Lower leg skin (tissue), 4 donors: Measurements from ENCODE around the gene CASP4. TPM values are rescaled to one million over a fixed set of nuclear protein-coding genes. Genes with fewer than 3 reads are reported as not detected.

Source experiments
- DNase-seq, 2 donors: peaks; one replicate each; pipeline ENCODE4 v3.0.0-alpha.2; 2019; ENCODE audit warnings: low spot score in 2 of 2
- H3K4me3 ChIP-seq: fragments of 200-600 bp; sonication (generic); 2 replicates; pipeline ENCODE4 v1.5.1; 2017; ENCODE audit warnings: mild to moderate bottlenecking, low read depth; ENCODE audit not compliant: poor library complexity, severe bottlenecking
- POLR2A ChIP-seq, 2 donors: fragments of 450-650 bp; IDR thresholded peaks; one replicate each; pipeline ENCODE4 v1.6.1; 2016 to 2017; ENCODE audit warnings: antibody characterized with exemption in 2 of 2, mild to moderate bottlenecking in 1 of 2, moderate library complexity in 1 of 2
- WGBS, 2 donors: methylation state at CpG; one replicate each; pipeline ENCODE4 v1.1.5; 2018; 5-methylcytosine and 5-hydroxymethylcytosine counted together
- intact Hi-C: fragments of 100-400 bp; cut with DNase I; formaldehyde crosslinking; loops from one replicate; pipeline ENCODE4 v1.15.0; 2023; ENCODE audit warnings: low total_unique reads
- total RNA-seq, 4 donors: library from RNA; depleted of rRNA; stranded (reverse); fragments of >200 nt; gene quantifications; one replicate each; pipeline ENCODE4 v1.1.0, GENCODE V29; 2016
- TF ChIP-seq, protein P1 (sequence below), 3 donors: fragments of 450-650 bp; IDR thresholded peaks; one replicate each; pipeline ENCODE4 v1.5.1; 2016; ENCODE audit warnings: antibody characterized with exemption in 3 of 3, mild to moderate bottlenecking in 3 of 3, moderate library complexity in 2 of 3

Gene CASP4
- 100 to 1,000 TPM in 3 of 4 donors, 10 to 100 TPM in 1; 86.3 to 124 (median 110) TPM for total RNA-seq

DNA sequence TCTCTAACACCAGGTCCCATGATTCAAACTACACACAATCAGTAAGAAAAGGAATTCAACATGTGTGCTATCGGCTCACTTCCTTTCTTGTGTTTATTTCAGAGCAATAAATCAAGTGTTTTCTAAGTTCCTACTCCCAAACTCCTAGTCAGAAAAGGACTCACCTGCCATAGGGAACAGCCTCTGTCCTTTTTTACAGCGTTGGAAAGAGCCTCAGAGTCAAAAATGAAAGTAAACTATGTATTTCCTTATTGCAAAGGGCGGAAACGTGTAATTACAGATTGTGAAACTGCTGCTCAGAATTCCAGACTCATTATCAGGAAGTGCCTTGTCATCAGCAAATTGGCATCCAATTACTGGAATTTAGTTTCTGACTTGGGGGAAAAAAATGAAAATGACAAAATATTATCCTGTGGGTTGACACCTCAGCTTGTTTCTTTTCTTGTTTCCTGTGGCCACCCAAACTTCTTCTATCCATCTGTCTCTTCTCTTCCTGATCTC, at the start of gene CASP4:
CASP4 (minus strand) TSS at position 220 of the 501 bp plus-strand sequence; CDS start at position 171, 49 bp downstream.
- WGBS, 2 donors, result 1 to 2% methylated on average over 4 of the region's 4 CpGs
- TF ChIP-seq POLR2A (IDR thresholded peaks at IDR 0.05), result no peak
- TF ChIP-seq, protein P1, sequence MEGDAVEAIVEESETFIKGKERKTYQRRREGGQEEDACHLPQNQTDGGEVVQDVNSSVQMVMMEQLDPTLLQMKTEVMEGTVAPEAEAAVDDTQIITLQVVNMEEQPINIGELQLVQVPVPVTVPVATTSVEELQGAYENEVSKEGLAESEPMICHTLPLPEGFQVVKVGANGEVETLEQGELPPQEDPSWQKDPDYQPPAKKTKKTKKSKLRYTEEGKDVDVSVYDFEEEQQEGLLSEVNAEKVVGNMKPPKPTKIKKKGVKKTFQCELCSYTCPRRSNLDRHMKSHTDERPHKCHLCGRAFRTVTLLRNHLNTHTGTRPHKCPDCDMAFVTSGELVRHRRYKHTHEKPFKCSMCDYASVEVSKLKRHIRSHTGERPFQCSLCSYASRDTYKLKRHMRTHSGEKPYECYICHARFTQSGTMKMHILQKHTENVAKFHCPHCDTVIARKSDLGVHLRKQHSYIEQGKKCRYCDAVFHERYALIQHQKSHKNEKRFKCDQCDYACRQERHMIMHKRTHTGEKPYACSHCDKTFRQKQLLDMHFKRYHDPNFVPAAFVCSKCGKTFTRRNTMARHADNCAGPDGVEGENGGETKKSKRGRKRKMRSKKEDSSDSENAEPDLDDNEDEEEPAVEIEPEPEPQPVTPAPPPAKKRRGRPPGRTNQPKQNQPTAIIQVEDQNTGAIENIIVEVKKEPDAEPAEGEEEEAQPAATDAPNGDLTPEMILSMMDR (IDR thresholded peaks at IDR 0.05), result no peak
- peak in 1 of 2 donors; percentile 51 for DNase-seq
- peak within 1 kb of the TSS; percentile 28 for H3K4me3 ChIP-seq
- intact Hi-C loops, result no loop called here

DNA sequence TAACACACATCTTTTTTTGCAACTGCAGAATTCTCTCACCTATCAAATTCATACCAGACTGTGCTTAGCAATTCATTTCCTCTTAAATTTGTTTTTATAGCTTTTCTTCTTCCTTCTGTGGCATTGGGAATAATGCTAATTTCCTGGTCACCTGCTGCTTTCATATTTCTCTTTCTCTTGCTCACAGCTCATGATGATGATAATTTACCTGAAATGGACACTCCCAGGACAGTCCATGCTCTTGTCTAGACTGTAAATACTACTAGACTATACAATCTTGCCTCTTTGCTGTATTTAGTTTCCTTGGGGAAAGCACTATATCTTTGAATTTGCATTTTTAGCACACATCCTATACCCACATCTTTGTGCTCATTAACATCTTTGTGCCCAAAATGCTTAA, 39.1 kb upstream of the CASP4 start:
- intact Hi-C loops, result no loop called here
- no peak overlapping the region for H3K4me3 ChIP-seq
- TF ChIP-seq, protein P1 (IDR thresholded peaks at IDR 0.05), result no peak
- TF ChIP-seq POLR2A (IDR thresholded peaks at IDR 0.05), result no peak
- no peak for DNase-seq

DNA sequence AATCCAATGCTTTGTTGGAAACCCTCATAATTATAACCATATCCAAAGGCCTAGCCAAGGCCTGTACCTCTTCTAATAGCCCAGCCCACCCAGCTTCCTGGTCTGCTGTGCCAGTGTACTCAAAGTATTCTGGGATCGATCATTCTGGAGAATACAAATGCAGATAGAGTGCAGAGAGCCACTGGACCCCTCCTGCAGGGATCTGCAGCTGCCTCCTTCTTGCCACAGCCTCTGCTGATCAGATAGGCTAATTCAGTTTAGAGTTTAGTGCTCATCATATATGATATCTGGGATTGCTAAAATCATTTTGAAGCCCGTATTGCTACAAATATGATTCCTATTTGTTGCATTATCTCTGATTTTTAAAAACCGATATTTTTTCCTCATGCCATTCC, 37.1 kb upstream of the CASP4 start:
- intact Hi-C loops, result no loop called here
- H3K4me3 ChIP-seq, result no peak overlapping the region
- WGBS, 2 donors, result 66 to 80% methylated on average over 3 of the region's 3 CpGs
- TF ChIP-seq, protein P1 (IDR thresholded peaks at IDR 0.05), result no peak
- TF ChIP-seq POLR2A (IDR thresholded peaks at IDR 0.05), result no peak
- DNase-seq, result no peak

DNA sequence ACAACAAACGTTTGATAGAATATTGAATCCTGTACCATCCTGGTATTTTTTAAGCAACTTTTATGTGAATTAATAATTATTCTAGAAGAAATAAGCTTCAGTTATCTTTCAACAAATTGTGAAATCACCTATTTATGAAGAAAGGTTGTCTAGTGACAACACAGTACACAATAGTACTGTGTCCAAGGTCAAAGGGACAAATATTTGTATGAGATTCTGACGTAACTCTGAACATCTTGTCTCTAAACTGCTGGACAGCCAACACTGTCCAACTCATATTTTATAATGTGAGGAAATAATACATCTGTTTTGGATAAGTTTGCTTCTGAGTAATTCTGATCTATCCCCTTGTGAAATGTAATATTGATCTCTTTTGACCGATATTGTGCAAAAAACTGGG, 35.6 kb upstream of the CASP4 start:
- 64 to 66% methylated on average over 3 of the region's 3 CpGs for WGBS, 2 donors
- intact Hi-C loops, result no loop called here
- DNase-seq, result no peak

DNA sequence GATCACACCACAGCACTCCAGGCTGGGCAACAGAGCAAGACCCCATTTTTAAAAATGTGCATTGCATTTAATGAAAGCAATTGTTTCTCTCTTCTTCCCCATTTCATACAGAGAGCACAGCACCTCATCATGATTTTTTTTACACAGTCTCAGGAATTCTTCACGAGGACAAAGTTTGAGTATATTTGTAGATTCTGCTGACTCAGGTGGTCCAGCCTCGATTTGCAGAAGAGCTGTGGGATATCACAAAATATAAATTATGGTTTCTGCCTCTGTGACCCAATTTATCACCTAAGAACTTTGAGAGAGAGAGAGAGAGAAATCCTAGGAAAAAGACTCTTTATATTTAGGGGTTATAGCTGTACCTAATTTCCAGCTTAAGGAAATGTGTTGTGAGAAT, 34.8 kb upstream of the CASP4 start:
- no peak for DNase-seq
- no peak overlapping the region for H3K4me3 ChIP-seq
- 46 to 89% methylated on average over 2 of the region's 2 CpGs for WGBS, 2 donors
- TF ChIP-seq, protein P1 (IDR thresholded peaks at IDR 0.05), result no peak
- TF ChIP-seq POLR2A (IDR thresholded peaks at IDR 0.05), result no peak
- intact Hi-C loops, result no loop called here

More for the DNA sequence above, 35.6 kb upstream of the CASP4 start:
- no peak overlapping the region for H3K4me3 ChIP-seq
- TF ChIP-seq, protein P1 (IDR thresholded peaks at IDR 0.05), result no peak
- TF ChIP-seq POLR2A (IDR thresholded peaks at IDR 0.05), result no peak

DNA sequence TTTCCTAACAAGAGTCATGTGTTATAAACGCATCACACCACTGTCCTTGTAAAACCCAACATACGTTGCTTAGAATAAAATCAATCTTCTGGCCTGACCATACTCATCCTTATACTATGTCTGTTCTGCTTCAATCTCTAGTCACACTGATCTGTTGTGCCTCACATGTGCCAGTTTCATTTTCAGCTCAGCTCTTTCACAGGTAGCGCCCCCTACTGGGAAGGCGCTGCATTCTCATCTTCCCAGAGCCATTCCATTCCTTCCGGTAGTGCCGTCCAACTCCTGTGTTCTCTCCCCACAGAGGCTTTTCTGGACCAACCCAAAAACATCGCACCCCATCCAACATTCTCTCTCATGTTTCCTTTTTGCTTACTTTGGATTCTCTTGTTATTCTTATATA, 32.4 kb upstream of the CASP4 start:
- intact Hi-C loops, result no loop called here
- TF ChIP-seq, protein P1 (IDR thresholded peaks at IDR 0.05), result no peak
- H3K4me3 ChIP-seq, result no peak overlapping the region
- no peak for DNase-seq
- WGBS, 2 donors, result 84 to 86% methylated on average over 7 of the region's 7 CpGs
